ENCODE results near the gene EHBP1L1. TPM values are rescaled to one million over a fixed set of nuclear protein-coding genes. Genes with fewer than 3 reads are reported as not detected.
A peak's percentile ranks its signal among the peaks of the same experiment; 100 is the strongest.

Gene EHBP1L1
- total RNA-seq, 1 experiment from 2014 or later, result 4.7 TPM

- peak; percentile 61 for DNase-seq
- Histone ChIP-seq H3K4me3 (ENCODE audit: insufficient read depth, low read depth, low read length) (peak overlapping the region; percentile 43), H3K36me3 (replicated peaks; ENCODE audit: control insufficient read depth, insufficient read depth, low read length) (no peaks in the 10 kb centered on the region), H3K27me3 (ENCODE audit: control insufficient read depth, insufficient read depth, low read length) (peaks cover 23% of the 10 kb centered on the region)
Measured at GRCh38 chr11:65554057-65554818, 21.6 kb upstream of the EHBP1L1 start.

GRCh38 chr11:65554842-65555430 is 20.9 kb upstream of the EHBP1L1 start:
- DNase-seq, result no peak
- H3K27me3 ChIP-seq (ENCODE audit: control insufficient read depth, insufficient read depth, low read length), result peaks cover 23% of the 10 kb centered on the region
- H3K4me3 ChIP-seq (ENCODE audit: insufficient read depth, low read depth, low read length), result no peak overlapping the region
- no peaks in the 10 kb centered on the region for H3K36me3 ChIP-seq (replicated peaks; ENCODE audit: control insufficient read depth, insufficient read depth, low read length)

- no peaks in the 10 kb centered on the region for H3K36me3 ChIP-seq (replicated peaks; ENCODE audit: control insufficient read depth, insufficient read depth, low read length)
- peaks cover 22% of the 10 kb centered on the region for H3K27me3 ChIP-seq (ENCODE audit: control insufficient read depth, insufficient read depth, low read length)
- no peak for DNase-seq
- H3K4me3 ChIP-seq (ENCODE audit: insufficient read depth, low read depth, low read length), result no peak overlapping the region
Measured at GRCh38 chr11:65555693-65556231, 20.1 kb upstream of the EHBP1L1 start.

GRCh38 chr11:65556470-65557279 is 19.2 kb upstream of the EHBP1L1 start:
- DNase-seq, result no peak
- Histone ChIP-seq H3K4me3 (ENCODE audit: insufficient read depth, low read depth, low read length) (no peak overlapping the region), H3K36me3 (replicated peaks; ENCODE audit: control insufficient read depth, insufficient read depth, low read length) (no peaks in the 10 kb centered on the region), H3K27me3 (ENCODE audit: control insufficient read depth, insufficient read depth, low read length) (peaks cover 17% of the 10 kb centered on the region)

- peak overlapping the region; percentile 69 for H3K4me3 ChIP-seq (ENCODE audit: insufficient read depth, low read depth, low read length)
- peaks cover 17% of the 10 kb centered on the region for H3K27me3 ChIP-seq (ENCODE audit: control insufficient read depth, insufficient read depth, low read length)
- DNase-seq, result peak; percentile 89
- H3K36me3 ChIP-seq (replicated peaks; ENCODE audit: control insufficient read depth, insufficient read depth, low read length), result no peaks in the 10 kb centered on the region
Measured at GRCh38 chr11:65557280-65558001, 18.4 kb upstream of the EHBP1L1 start.

GRCh38 chr11:65558002-65558929 is 17.6 kb upstream of the EHBP1L1 start, which contains the start of gene LTBP3:
Gene LTBP3 (minus strand): TSS chr11:65558359. CDS start chr11:65557959, 400 bp downstream.
- DNase-seq, result peak; percentile 94
- H3K27me3 ChIP-seq (ENCODE audit: control insufficient read depth, insufficient read depth, low read length), result peaks cover 17% of the 10 kb centered on the region
- no peaks in the 10 kb centered on the region for H3K36me3 ChIP-seq (replicated peaks; ENCODE audit: control insufficient read depth, insufficient read depth, low read length)
- peak within 1 kb of the TSS; percentile 69 for H3K4me3 ChIP-seq (ENCODE audit: insufficient read depth, low read depth, low read length)

DNA sequence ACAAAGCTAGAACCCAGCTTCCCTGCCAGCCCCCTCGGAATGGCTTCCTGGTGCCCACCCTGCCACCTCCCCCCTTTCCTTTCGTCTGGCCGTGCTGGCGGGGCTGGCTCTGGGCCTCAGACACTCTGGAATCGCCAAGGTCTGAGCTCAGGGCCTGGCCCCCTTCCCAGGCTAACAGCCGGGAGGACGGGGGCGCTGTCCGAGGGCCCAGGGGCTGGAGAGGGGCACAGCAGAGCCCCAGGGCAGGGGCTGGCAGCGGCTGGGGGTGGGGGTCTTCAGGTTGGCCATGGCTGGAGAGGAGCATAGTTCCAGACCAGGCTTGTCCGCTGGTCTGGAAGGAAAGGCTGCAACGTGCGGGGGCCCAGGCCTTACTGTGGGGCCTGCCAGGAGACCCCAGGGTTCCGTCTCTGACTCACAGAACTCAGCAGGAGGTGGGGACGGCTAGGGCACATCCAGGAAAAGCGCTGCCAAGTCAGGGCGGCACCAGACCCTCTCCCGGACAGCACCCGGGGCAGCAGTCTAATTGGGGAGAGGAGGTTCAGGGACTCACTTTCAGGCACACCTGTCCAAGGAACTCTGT is 16.8 kb upstream of the EHBP1L1 start:
- peak overlapping the region; percentile 69 for H3K4me3 ChIP-seq (ENCODE audit: insufficient read depth, low read depth, low read length)
- H3K36me3 ChIP-seq (replicated peaks; ENCODE audit: control insufficient read depth, insufficient read depth, low read length), result no peaks in the 10 kb centered on the region
- DNase-seq, result peak; percentile 78
- peaks cover 14% of the 10 kb centered on the region for H3K27me3 ChIP-seq (ENCODE audit: control insufficient read depth, insufficient read depth, low read length)

DNA sequence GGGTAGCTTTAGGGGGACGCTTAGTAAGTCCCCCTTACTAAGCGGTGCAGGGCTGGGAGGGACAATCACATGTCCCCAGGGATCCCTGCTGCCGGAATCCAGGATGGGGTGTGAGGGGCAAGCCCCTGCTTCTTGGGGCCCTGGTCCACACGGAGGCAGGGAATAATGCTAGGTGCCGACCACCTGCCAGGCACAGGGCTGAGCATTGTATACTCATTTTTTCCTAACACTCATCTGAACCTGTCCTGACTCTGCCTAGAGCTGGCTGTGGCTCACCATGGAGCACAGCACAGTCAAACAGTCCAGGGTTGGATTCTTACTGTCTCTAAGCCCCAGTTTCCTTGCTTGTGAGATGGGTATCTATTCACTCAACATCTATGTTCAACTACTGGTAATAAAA is 16.3 kb upstream of the EHBP1L1 start:
- Histone ChIP-seq H3K4me3 (ENCODE audit: insufficient read depth, low read depth, low read length) (no peak overlapping the region), H3K27me3 (ENCODE audit: control insufficient read depth, insufficient read depth, low read length) (peaks cover 10% of the 10 kb centered on the region), H3K36me3 (replicated peaks; ENCODE audit: control insufficient read depth, insufficient read depth, low read length) (no peaks in the 10 kb centered on the region)
- DNase-seq, result no peak

DNA sequence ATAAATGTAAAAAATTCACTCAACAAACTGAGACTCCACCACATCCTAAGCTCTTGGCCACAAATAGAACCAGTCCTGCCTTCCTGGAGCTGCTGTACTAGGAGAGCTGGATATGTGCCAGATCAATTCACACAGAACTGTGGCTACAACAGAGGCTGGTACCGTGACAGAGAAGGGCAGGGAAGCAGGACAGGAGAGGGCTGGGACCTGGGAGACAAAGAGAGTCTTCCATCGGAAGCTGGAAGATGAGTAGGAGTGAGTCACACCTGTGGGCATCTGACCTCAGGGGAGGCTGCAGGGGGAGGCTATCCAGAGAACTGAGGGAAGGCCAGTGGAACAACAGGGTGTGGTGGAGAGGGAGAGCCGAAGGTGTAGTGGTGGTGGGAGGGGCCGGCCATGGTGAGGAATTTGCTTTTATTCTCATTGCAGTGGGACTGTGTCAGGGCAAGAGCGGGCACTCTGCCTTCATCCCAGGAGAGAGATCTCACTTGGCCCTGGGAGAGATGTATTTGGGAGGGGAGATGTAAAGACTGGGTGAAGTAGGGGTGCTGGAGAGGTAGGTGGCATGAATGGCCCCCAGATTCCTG is 15.8 kb upstream of the EHBP1L1 start:
- Histone ChIP-seq H3K36me3 (replicated peaks; ENCODE audit: control insufficient read depth, insufficient read depth, low read length) (no peaks in the 10 kb centered on the region), H3K27me3 (ENCODE audit: control insufficient read depth, insufficient read depth, low read length) (peaks cover 10% of the 10 kb centered on the region), H3K4me3 (ENCODE audit: insufficient read depth, low read depth, low read length) (no peak overlapping the region)
- DNase-seq, result no peak

DNA sequence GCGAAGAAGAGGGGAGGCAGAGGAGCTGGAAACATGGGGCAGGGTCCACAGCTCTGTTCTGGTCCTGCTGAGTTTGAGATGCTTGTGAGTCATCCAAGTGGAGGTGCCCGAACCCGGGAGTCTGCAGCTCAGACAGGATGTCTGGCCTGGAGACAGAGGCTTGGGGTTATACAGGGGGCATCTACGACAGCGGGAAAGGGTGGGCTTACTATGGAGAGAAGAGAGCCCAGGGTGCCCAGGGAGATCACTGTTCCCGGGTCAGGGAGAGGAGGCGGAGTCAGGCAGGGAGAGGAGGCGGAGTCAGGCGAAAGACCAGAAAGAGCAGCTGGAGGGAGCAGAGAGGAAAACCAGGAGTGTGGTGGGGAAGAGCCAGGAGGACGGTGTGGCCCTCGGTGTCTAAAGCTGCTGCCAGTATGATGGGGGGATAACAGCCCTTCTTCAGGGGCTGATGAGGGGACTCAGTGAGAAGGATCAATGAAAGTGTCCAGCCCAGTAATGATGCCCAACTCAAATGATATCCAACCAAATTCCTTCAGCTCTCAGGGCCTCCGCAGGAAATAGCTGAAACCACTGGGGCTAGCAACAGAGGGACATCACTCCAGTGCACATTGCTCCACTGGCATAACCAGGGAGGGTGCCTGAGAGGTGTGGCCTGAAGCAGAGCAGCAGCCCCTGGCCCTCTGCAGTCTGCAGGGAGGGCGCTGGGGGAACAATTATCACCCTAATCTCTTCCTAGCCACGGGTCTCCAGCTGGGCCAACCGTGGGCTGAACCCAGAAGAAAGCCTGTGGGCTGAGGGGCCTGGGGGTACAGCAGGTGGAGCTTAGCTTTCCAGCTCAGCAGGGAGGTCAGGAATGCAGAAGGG is 15.1 kb upstream of the EHBP1L1 start:
- Histone ChIP-seq H3K27me3 (ENCODE audit: control insufficient read depth, insufficient read depth, low read length) (peaks cover 8% of the 10 kb centered on the region), H3K4me3 (ENCODE audit: insufficient read depth, low read depth, low read length) (no peak overlapping the region), H3K36me3 (replicated peaks; ENCODE audit: control insufficient read depth, insufficient read depth, low read length) (no peaks in the 10 kb centered on the region)
- DNase-seq, result peak; percentile 89

DNA sequence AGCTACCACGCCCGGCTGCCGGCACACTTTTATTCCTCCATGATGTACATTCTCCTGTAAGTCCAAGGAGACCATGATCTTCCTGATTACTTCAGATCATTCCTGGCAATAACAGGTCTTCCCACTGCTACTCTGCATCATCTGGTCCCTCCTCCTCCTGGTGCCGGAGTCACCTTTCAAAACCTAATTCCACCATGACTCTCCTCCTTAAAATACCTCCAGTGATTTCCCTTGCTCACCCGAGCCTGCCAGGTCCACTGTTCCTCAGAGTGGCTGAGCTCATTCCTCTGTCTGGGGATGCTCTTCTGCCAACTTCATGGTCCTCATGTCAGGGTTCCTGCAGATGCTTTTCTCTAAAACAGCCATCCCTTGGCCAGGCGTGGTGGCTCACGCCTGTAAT is 13.8 kb upstream of the EHBP1L1 start:
- H3K27me3 ChIP-seq (ENCODE audit: control insufficient read depth, insufficient read depth, low read length), result peaks cover 6% of the 10 kb centered on the region
- DNase-seq, result no peak

GRCh38 chr11:65562788-65563187 is 13.1 kb upstream of the EHBP1L1 start:
- H3K27me3 ChIP-seq (ENCODE audit: control insufficient read depth, insufficient read depth, low read length), result peaks cover 3% of the 10 kb centered on the region
- H3K36me3 ChIP-seq (replicated peaks; ENCODE audit: control insufficient read depth, insufficient read depth, low read length), result no peaks in the 10 kb centered on the region
- no peak for DNase-seq
- no peak overlapping the region for H3K4me3 ChIP-seq (ENCODE audit: insufficient read depth, low read depth, low read length)

More for the DNA sequence above, 13.8 kb upstream of the EHBP1L1 start:
- no peaks in the 10 kb centered on the region for H3K36me3 ChIP-seq (replicated peaks; ENCODE audit: control insufficient read depth, insufficient read depth, low read length)
- no peak overlapping the region for H3K4me3 ChIP-seq (ENCODE audit: insufficient read depth, low read depth, low read length)

All from H7 (cell line).